CD4-positive, alpha-beta T cell treated with Interleukin-17A for 1 hour (primary cell): Measurements from ENCODE around the gene PLBD1.

Experiments used
- DNase-seq: peaks from one replicate; pipeline ENCODE4 v3.0.0-alpha.2; 2020

Gene PLBD1

DNA sequence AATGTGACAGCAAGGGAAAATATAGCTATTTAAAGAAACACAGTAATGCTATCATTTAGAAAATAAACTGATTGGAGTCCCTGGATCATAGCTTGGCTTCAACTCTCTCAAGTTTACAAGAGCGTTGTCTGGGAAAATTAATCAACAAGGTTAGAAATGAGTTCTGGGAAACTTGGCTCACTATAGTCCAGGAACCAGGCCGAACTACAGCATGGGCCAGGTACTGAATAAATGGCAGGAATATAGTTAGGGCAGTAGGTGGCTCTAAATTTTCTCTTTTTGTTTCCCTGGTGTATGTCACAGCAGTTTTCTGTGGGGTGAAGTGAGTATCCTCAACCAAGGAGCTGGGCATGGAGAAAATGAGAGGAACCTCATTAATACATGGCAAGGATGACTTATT lies 72.4 kb downstream of the PLBD1 start:
- DNase-seq: no peak

DNA sequence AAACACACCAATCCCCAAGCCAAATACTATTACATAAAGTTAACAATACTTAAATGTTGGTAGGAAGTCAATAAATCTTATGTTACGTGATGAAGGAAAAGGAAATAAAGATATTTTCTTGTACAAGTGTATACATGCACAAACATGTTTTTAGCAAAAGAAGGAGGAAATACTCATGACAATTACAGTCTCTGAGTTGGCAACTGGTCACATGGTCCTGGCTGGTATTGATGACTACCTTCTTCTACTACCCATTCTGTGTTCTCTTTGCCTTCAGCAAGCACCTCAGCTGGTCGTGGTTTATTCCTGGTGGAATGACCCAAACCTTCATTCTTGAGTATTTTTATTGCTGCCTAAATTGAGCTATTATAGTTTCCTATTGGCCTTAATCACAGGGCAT lies 84.8 kb downstream of the PLBD1 start:
- no peak for DNase-seq

DNA sequence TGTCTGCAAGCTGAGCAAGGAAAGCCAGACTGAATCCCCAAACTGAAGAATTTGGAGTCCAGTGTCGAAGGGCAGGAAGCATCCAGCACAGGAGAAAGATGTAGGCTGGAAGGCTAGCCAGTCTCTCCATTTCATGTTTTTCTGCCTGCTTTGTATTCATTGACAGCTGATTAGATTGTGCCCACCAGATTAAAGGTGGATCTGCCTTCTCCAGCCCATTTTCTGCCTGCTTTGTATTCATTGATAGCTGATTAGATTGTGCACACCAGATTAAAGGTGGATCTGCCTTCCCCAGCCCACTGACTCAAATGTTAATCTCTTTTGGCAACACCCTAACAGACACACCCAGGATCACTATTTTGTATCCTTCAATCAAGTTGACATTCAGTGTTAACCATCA lies 85.3 kb downstream of the PLBD1 start:
- DNase-seq: no peak

DNA sequence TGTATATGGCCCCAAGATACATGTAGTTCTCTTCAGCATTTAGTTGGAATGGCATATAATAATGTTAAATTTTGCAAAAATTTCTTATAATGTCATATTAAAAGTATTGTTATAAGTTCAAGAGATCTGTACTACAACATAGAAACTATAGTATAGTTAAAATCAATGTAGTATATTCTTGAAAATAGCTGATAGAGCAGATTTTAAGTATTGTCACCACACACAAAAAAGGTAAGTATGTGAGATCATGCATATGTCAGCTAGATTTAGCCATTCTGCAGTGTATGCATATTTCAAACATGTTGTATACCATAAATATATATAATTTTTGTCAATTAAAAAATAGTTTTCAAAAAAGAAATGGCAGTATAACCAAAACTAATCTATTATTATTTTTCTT lies 86.5 kb downstream of the PLBD1 start:
- DNase-seq: no peak

DNA sequence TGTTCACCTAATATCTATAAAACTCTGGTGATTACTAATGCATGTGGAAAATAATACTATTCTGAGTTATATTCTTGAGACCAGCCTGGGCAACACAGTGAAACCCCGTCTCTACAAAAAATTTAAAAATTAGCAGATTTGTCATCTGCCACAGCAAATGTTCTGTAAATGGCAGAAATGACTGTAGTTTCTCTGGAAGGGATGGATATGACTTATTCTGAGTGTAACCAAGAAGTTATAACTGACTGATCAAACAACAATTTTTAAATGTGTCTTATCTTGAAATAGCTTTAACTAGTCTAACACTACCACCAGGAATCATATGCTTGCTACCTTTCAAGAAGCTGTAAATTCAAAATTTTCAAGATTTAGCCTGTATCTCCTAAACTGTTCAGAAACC lies 88.7 kb downstream of the PLBD1 start:
- no peak for DNase-seq

DNA sequence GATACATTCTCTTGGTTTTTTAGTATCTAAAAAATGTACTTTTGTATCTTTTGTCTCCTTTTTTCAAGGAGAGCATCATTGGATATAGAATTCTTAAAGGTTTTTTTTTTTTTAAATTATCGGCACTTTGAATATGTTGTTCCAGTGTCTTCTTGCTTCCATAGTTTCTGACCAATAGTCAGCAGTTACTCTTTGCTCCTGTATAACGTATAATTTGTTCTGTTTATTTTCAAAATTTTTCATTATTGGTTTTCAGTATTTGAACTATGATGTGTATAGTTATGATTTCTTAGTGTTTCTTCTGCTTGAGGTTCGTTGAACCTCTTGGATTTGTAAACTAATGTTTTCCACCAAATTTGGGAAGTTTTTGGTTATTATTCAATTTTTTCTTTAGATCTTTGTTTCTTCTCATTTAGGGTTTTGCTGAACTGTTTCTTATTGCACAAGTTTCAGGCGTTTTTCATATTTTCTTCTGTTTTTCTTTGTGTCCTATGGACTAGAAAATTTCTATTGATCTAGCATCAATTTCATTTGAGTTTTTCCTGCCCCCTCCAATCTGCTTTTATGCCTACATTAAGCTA lies 93.9 kb downstream of the PLBD1 start:
- no peak for DNase-seq

DNA sequence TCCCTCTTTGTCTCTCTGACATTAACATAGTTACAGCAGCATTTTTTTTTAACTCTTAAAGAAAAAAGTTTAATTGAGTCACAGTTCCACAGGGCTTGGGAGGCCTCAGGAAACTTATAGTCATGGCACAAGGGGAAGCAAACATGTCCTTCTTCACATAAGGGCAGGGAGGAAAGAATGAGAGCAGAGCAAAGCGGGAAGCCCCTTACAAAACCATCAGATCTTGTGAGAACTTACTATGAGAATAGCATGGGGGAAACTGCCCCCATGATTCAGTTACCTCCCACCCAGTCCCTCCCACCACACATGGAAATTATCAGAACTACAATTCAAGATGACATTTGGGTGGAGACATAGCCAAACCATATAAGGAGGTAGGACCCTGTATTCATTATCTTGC lies 96.2 kb downstream of the PLBD1 start:
- no peak for DNase-seq

DNA sequence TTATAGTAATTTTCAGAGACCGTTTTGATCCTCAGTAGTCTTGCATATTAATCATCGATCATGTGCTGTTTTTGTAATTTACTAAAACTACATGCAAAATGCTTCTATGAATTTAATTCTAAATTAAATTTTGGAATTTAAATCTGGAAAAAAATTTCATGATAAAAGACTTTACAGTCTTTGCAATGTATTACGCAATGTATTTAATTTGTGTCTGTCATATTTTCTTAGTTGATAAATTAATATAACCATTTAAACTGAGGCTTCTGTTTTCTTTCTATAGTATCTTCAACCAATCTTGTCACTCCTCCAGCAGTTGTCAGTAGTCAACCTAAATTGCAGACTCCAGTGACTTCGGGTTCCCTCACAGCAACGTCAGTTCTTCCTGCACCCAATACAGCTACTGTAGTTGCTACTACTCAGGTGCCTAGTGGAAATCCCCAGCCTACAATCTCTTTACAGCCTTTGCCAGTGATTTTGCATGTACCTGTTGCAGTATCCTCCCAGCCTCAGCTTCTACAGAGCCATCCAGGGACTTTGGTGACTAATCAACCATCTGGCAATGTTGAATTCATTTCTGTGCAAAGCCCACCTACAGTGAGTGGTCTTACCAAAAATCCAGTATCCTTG lies 107.4 kb downstream of the PLBD1 start:
- no peak for DNase-seq

DNA sequence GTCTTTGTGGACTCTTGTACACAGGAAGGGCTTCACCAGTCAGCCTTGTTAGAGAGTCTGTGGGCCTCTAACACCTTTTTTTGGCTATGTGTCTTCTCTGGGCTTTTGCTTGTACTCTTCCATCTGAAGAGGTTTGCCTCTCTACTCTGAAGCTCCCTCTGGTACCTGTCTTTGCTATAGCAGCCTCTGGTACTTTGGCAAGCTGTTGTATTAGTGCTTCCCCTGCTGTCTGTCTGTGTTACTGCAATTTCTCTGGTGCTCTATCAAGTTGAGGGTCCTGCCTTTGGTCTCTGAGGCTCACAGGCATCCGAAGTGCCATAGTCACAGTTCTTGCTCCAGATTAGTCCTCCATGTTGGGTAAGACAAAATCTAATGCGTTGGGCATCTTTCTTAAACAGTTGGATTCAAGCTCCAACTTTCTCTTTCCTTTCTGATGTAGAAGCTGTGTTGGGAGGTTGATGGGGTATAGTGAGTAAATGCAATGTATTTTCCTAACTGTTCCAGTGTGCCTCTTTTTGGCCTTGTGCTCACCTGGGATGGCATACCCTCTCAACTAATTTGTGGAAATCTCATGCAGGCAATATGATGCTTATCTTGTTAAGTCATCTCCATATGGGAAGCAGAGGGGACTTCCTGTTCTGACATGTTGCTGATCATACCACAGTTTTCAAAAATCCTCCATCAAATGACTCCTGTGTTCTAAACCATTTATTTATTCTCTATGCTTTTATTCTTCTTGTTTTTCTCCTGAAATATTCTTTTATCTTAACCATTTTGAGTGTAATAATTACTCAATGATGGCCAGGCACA lies 113.4 kb downstream of the PLBD1 start:
- peak; percentile 61 for DNase-seq
